Kidney epithelial cell (primary cell): ENCODE results near the gene MCRIP2. TPM values are rescaled to one million over a fixed set of nuclear protein-coding genes. Genes with fewer than 3 reads are reported as not detected.

Experiments
- DNase-seq: peaks from one replicate; pipeline ENCODE4 v3.0.0-alpha.2; 2010; ENCODE audit warnings: low read depth
- H3K27me3 ChIP-seq: 2 replicates; pipeline ENCODE4 v1.6.0; 2011; ENCODE audit warnings: low read length; ENCODE audit not compliant: control insufficient read depth, insufficient read depth
- H3K36me3 ChIP-seq: 2 replicates; pipeline ENCODE4 v1.5.1; 2011; ENCODE audit warnings: low read length; ENCODE audit not compliant: control insufficient read depth, insufficient read depth
- H3K4me3 ChIP-seq: 2 replicates; pipeline ENCODE4 v1.5.1; 2011; ENCODE audit warnings: low read depth, mild to moderate bottlenecking, control low read depth, low read length
- CTCF ChIP-seq: IDR thresholded peaks from 2 replicates; pipeline ENCODE4 v1.5.1; 2011; ENCODE audit warnings: mild to moderate bottlenecking, moderate library complexity, low read length, control low read depth, inconsistent platforms; ENCODE audit not compliant: insufficient read depth, poor library complexity, severe bottlenecking
- total RNA-seq: library from RNA; depleted of rRNA; stranded (reverse); fragments of >200 nt; gene quantifications from 2 replicates; pipeline ENCODE4 v1.2.3, GENCODE V29; 2015

MCRIP2 gene
- 41.7 and 59.8 TPM in 2 replicates for total RNA-seq

DNA sequence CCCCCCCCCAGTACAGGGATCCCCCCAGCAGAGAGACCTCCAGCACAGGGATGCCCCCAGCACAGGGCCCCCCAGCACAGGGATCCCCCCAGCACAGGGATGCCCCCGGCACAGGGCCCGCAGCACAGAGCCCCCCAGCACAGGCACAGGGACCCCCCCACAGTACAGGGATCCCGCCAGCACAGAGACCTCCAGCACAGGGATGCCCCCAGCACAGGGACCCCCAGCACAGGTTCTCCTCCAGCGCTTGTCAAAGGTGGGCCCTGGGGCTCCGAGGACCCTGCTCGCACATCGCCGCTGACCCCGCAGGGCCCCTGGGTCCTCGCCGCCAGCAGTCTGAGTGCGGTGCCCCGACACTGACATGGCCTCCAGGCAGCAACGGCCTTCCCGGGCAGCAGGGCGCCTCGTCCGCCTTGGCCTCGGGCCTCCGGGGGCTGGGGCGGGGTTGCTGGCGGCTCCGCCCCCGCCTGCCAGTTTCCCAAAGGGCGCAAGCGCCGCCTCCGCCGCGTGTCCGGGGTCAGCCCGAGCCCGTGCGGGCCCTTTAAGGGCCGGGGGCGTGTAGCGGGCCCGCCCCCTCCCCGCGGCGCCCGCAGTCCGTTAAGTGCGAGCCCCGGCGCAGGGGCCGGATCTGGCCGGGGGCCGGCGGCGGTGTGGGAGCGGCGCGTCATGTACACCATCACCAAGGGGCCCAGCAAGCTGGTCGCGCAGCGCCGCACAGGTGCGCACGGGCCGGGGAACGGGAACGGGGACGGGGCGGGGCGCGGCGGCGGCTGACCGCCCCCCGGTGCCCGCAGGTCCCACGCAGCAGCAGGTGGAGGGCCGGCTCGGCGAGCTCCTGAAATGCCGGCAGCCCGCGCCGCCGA lies at the start of gene MCRIP2:
Gene MCRIP2 (plus strand): TSS at position 503 of the 863 bp plus-strand sequence. CDS start 164 bp downstream, at position 667.
- Histone ChIP-seq H3K36me3 (no peaks in the 10 kb centered on the region), H3K4me3 (peak within 1 kb of the TSS; percentile 61), H3K27me3 (no peaks in the 10 kb centered on the region)
- DNase-seq = no peak
- no peak for TF ChIP-seq CTCF

- no peak for TF ChIP-seq CTCF
- no peak for DNase-seq
- Histone ChIP-seq H3K27me3 (no peaks in the 10 kb centered on the region), H3K36me3 (no peaks in the 10 kb centered on the region), H3K4me3 (no peak overlapping the region)
Measured at GRCh38 chr16:591892-592517, 49.6 kb upstream of the MCRIP2 start.

GRCh38 chr16:592518-593306 lies 48.9 kb upstream of the MCRIP2 start:
- no peak for DNase-seq
- H3K4me3 ChIP-seq = no peak overlapping the region
- peak; percentile 45 for TF ChIP-seq CTCF

GRCh38 chr16:593406-593805 lies 48.2 kb upstream of the MCRIP2 start:
- H3K4me3 ChIP-seq = no peak overlapping the region
- TF ChIP-seq CTCF = no peak
- DNase-seq = no peak

More at GRCh38 chr16:592518-593306, 48.9 kb upstream of the MCRIP2 start:
- H3K27me3 ChIP-seq = no peaks in the 10 kb centered on the region
- no peaks in the 10 kb centered on the region for H3K36me3 ChIP-seq

DNA sequence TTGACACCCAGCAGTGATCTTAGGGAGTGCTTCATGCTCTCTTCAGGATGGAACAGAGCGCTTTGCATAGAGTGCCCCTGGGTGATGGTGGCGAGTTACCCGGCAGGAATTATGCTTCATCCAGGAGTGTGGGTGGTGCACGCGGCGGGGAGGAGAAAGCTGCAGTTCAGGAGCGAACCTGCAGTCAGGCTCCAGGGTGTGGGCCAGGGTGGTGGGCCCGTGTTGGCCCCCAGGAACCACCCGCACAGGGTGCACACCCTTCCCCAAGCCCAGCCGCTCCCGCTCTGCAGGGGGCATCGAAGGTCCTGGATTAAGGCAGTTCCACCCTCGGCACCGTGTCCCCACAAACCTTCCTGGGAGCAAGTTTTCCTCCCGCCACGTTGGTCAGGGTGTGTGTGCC lies 47.8 kb upstream of the MCRIP2 start:
- no peak for TF ChIP-seq CTCF
- no peak for DNase-seq
- H3K27me3 ChIP-seq = no peaks in the 10 kb centered on the region
- no peaks in the 10 kb centered on the region for H3K36me3 ChIP-seq
- no peak overlapping the region for H3K4me3 ChIP-seq

More at GRCh38 chr16:593406-593805, 48.2 kb upstream of the MCRIP2 start:
- Histone ChIP-seq H3K36me3 (no peaks in the 10 kb centered on the region), H3K27me3 (no peaks in the 10 kb centered on the region)
